K562 (cell line): ENCODE measurements around the gene MXRA7. TPM values are rescaled to one million over a fixed set of nuclear protein-coding genes. Genes with fewer than 3 reads are reported as not detected.

Experiments
- ARID1B ChIP-seq: fragments of 450-650 bp; IDR thresholded peaks from 2 replicates; pipeline ENCODE4 v1.6.1; 2016; ENCODE audit warnings: antibody characterized with exemption, mild to moderate bottlenecking, inconsistent platforms
- ATF1 ChIP-seq, 2 experiments: fragments of 450-650 bp in 1 of 2; IDR thresholded peaks; 2 replicates each; pipeline ENCODE4 v1.6.1; 2016; ENCODE audit warnings: missing compliant biosample characterization in 1 of 2, missing genetic modification characterization in 1 of 2
- CEBPG ChIP-seq, 3 experiments: fragments of 200-800 bp in 1 of 3; sonication (Bioruptor generic) in 1 of 3; sonication (generic) in 1 of 3; formaldehyde crosslinking in 1 of 3; IDR thresholded peaks in 2 of 3; conservative IDR thresholded peaks in 1 of 3; 2 replicates each; pipeline versions ENCODE4 v1.6.1 to v1.8.0; 2016 to 2022; ENCODE audit warnings: missing compliant biosample characterization in 2 of 3, missing genetic modification characterization in 2 of 3, mild to moderate bottlenecking in 1 of 3, missing genetic modification reagents in 1 of 3
- DPF2 ChIP-seq: fragments of 450-650 bp; IDR thresholded peaks from 2 replicates; pipeline ENCODE4 v1.6.1; 2016
- NONO ChIP-seq, 2 experiments: fragments of 200-400 bp in 1 of 2; fragments of 450-650 bp in 1 of 2; formaldehyde crosslinking in 1 of 2; IDR thresholded peaks; 2 replicates each; pipeline ENCODE4 v1.6.1; 2017; ENCODE audit warnings: low read depth in 2 of 2, mild to moderate bottlenecking in 2 of 2, moderate library complexity in 2 of 2, low read length in 1 of 2
- TEAD4 ChIP-seq, 2 experiments: sonication (generic) in 1 of 2; formaldehyde crosslinking in 1 of 2; IDR thresholded peaks; 2 replicates each; pipeline versions ENCODE4 v1.6.1 to v1.8.0; 2012 to 2022; ENCODE audit warnings: borderline replicate concordance in 1 of 2, inconsistent platforms in 1 of 2, low read length in 1 of 2, mild to moderate bottlenecking in 1 of 2, missing genetic modification reagents in 1 of 2
- ZNF134 ChIP-seq: fragments of 250-450 bp; sonication (Bioruptor Pico); conservative IDR thresholded peaks from 2 replicates; pipeline ENCODE4 v1.4.0; 2020
- polyA plus RNA-seq, 8 experiments: library from polyadenylated mRNA; depleted of rRNA in 4 of 8; stranded (reverse) in 5 of 8; unstranded in 3 of 8; fragments of >200 nt; fragmentation: Nextera tagmentation in 2 of 8; fragmentation: Illumina TruSeq in 1 of 8; extraction: Ambion mirVana in 2 of 8; extraction: Trizol in 1 of 8; gene quantifications; 2 replicates each; pipeline versions ENCODE4 v1.2.1 to v1.2.3, GENCODE V29; 2011 to 2014; ENCODE audit warnings: inconsistent platforms in 1 of 8, missing spikeins in 1 of 8
- total RNA-seq, 7 experiments: library from RNA; depleted of rRNA in 6 of 7; stranded (reverse); fragments of >200 nt in 6 of 7; fragmentation: Illumina TruSeq in 2 of 7; extraction: Trizol in 2 of 7; gene quantifications; 2 replicates each; pipeline versions ENCODE4 v1.2.1 to v1.2.3, GENCODE V29; 2011 to 2021; ENCODE audit warnings: low replicate concordance in 1 of 7
- TF ChIP-seq, protein P1 (sequence below): IDR thresholded peaks from 3 replicates; pipeline ENCODE4 v1.6.1; 2011; ENCODE audit warnings: borderline replicate concordance, mild to moderate bottlenecking; ENCODE audit not compliant: insufficient read length, insufficient read depth
- TF ChIP-seq, protein P2 (sequence below), 2 experiments: fragments of 150-350 bp in 1 of 2; IDR thresholded peaks; 2 replicates each; pipeline ENCODE4 v1.6.1; 2012 to 2016; ENCODE audit warnings: low read depth in 2 of 2, low read length in 2 of 2, mild to moderate bottlenecking in 1 of 2, moderate library complexity in 1 of 2

Gene MXRA7
- total and polyA plus RNA-seq, 9 of the 15 experiments (the other 6 are each of a cell fraction or from before 2014, with no cell fraction given), result 2.6 to 38.4 (median 14.3) TPM

DNA sequence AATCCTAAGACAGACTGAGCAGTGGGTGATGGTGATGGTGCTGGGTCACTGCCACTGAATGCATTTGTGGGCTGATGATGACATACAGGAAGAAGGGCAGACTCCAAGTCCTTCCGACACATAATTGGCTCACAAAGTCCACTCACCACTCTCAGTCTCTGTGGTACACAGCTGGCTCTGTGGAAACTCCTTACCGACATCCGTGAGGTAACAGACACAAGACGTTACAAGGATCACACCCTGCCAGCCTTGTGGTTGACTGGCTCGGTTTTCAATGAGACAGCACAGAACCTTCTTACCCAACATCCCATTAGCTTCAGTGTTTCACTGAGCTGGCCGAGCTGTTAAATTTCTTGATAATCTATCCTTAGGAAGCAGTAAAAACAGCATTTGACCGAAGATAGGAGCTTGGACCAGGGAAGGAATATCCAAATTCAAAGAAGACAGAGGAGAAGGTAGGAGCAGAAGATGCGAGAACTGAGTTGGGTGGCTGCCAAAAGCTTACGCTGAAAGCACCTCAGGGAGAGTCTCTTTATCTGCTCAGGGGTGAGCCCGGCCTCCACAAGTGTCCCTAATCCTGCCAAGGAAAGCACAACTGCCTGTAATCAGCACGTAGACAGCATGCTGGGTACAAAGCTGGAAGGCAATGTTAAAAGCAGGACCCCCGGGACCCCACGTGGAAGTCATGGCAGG is 5.5 kb upstream of the MXRA7 start (continued):
- TF ChIP-seq, protein P1, sequence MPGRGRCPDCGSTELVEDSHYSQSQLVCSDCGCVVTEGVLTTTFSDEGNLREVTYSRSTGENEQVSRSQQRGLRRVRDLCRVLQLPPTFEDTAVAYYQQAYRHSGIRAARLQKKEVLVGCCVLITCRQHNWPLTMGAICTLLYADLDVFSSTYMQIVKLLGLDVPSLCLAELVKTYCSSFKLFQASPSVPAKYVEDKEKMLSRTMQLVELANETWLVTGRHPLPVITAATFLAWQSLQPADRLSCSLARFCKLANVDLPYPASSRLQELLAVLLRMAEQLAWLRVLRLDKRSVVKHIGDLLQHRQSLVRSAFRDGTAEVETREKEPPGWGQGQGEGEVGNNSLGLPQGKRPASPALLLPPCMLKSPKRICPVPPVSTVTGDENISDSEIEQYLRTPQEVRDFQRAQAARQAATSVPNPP, result no peak
- TF ChIP-seq NONO (IDR thresholded peaks at IDR 0.05; ENCODE audit: low read depth in 2 of 2, low read length in 1 of 2) (no peak), CEBPG (CRISPR knock-in tag; IDR thresholded peaks at IDR 0.05) (peak; percentile 8; the same call in 1 of the 2 replicates), CEBPG (tag; conservative IDR thresholded peaks at IDR 0.05 in 1 of 2, IDR thresholded peaks at IDR 0.05 in 1 of 2) (peak in 1 of 2 experiments; percentile 67), ZNF134 (CRISPR knock-in tag) (no peak), ATF1 (CRISPR knock-in tag; IDR thresholded peaks at IDR 0.05) (no peak), ATF1 (tag; IDR thresholded peaks at IDR 0.05) (peak; percentile 37; the same call in 1 of the 2 replicates), DPF2 (peak; percentile 75), TEAD4 (IDR thresholded peaks at IDR 0.05; ENCODE audit: low read length) (peak; percentile 54), TEAD4 (CRISPR knock-in tag; IDR thresholded peaks at IDR 0.05; ENCODE audit: borderline replicate concordance) (no peak), ARID1B (peak; percentile 78)
- TF ChIP-seq, protein P2, sequence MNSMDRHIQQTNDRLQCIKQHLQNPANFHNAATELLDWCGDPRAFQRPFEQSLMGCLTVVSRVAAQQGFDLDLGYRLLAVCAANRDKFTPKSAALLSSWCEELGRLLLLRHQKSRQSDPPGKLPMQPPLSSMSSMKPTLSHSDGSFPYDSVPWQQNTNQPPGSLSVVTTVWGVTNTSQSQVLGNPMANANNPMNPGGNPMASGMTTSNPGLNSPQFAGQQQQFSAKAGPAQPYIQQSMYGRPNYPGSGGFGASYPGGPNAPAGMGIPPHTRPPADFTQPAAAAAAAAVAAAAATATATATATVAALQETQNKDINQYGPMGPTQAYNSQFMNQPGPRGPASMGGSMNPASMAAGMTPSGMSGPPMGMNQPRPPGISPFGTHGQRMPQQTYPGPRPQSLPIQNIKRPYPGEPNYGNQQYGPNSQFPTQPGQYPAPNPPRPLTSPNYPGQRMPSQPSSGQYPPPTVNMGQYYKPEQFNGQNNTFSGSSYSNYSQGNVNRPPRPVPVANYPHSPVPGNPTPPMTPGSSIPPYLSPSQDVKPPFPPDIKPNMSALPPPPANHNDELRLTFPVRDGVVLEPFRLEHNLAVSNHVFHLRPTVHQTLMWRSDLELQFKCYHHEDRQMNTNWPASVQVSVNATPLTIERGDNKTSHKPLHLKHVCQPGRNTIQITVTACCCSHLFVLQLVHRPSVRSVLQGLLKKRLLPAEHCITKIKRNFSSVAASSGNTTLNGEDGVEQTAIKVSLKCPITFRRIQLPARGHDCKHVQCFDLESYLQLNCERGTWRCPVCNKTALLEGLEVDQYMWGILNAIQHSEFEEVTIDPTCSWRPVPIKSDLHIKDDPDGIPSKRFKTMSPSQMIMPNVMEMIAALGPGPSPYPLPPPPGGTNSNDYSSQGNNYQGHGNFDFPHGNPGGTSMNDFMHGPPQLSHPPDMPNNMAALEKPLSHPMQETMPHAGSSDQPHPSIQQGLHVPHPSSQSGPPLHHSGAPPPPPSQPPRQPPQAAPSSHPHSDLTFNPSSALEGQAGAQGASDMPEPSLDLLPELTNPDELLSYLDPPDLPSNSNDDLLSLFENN (IDR thresholded peaks at IDR 0.05; ENCODE audit: low read depth in 2 of 2, low read length in 2 of 2), result 0 out of 4 replicates have a peak, but pooled peaks of 1 of the 2 experiments have one; percentile 14
